ENCODE measurements around the gene RPP25L. TPM values are rescaled to one million over a fixed set of nuclear protein-coding genes. Genes with fewer than 3 reads are reported as not detected.

Gene RPP25L
- total and polyA plus RNA-seq, 2 of the 4 experiments (the other 2 are of a cell fraction): 20.4 to 26.3 TPM

GRCh38 chr9:34652602-34653000, 40.7 kb upstream of the RPP25L start:
- peak overlapping the region; percentile 87 for H3K14ac ChIP-seq (replicated peaks; ENCODE audit: low read depth, low read length)
- H4K8ac ChIP-seq (ENCODE audit: low read depth in 2 of 2, low read length in 2 of 2): peak overlapping the region; percentile 6 to 77
- peak overlapping the region; percentile 96 for H3K4me2 ChIP-seq (ENCODE audit: low read depth, low read length)
- dilution Hi-C loops (cut with HindIII; ENCODE audit: low sequenced_read_pairs, unreplicated experiment): no loop called here
- peak overlapping the region; percentile 53; the same call in 1 of the 2 replicates for H4K91ac ChIP-seq (ENCODE audit: insufficient read depth, low read depth, low read length)
- BruUV-seq (replicated peaks): no TSS peak
- H3K4ac ChIP-seq (ENCODE audit: low read depth, low read length): peak overlapping the region; percentile 79
- H3K4me1 ChIP-seq (ENCODE audit: control insufficient read depth, insufficient read depth, low read length): peaks cover 38% of the 10 kb centered on the region
- H3K27ac ChIP-seq (ENCODE audit: insufficient read depth, low read length): no peak overlapping the region; the same call in 1 of the 2 replicates
- peak overlapping the region; percentile 88 for H2AFZ ChIP-seq (replicated peaks; ENCODE audit: low read length, poor library complexity)
- H3K79me1 ChIP-seq (ENCODE audit: low read depth in 1 of 2, low read length in 2 of 2): peaks cover 11 to 42% of the 10 kb centered on the region in 2 experiments
- peaks cover 30% of the 10 kb centered on the region for H3K9me1 ChIP-seq (ENCODE audit: insufficient read depth, low read length)
- ChIA-PET POLR2A (ENCODE audit: unreplicated experiment) (no interaction called here), CTCF (interaction anchor here (1.0 to 1.9 kb wide), 2 partner anchors 12 to 50 kb away, joined by 3 to 6 read pairs; no protein-coding TSS in a partner anchor)
- peak; percentile 3 for ATAC-seq (ENCODE audit: low read depth)
- peak overlapping the region; percentile 89 for H3K23ac ChIP-seq (ENCODE audit: low read depth, low read length)
- no peaks in the 10 kb centered on the region for H3K9me3 ChIP-seq (ENCODE audit: control insufficient read depth, insufficient read depth, low read length)
- H3K27me3 ChIP-seq (ENCODE audit: control insufficient read depth, insufficient read depth, low read length): no peaks in the 10 kb centered on the region
- H2BK120ac ChIP-seq (ENCODE audit: low read depth, low read length): peak overlapping the region; percentile 73; the same call in 1 of the 2 replicates
- peak overlapping the region; percentile 75 for H3K4me3 ChIP-seq (ENCODE audit: insufficient read depth, low read depth, low read length)
- H2BK20ac ChIP-seq (ENCODE audit: low read depth, low read length): no peak overlapping the region; the same call in 1 of the 2 replicates
- H3K36me3 ChIP-seq (ENCODE audit: control insufficient read depth, insufficient read depth, low read length): peaks cover 16% of the 10 kb centered on the region
- H2BK5ac ChIP-seq (ENCODE audit: low read depth, low read length, poor library complexity, severe bottlenecking): no peak overlapping the region
- H4K20me1 ChIP-seq (ENCODE audit: insufficient read depth, low read length): no peaks in the 10 kb centered on the region
- H3K56ac ChIP-seq (ENCODE audit: extremely low read depth, insufficient read depth, low read length): peak overlapping the region; percentile 2; the same call in 1 of the 2 replicates
- 38% methylated on average over 2 of the region's 5 CpGs; no CpG with 5 or more reads in 1 of the 2 experiments for WGBS, 2 experiments (ENCODE audit: extremely low coverage in 2 of 2, insufficient read length in 1 of 2)
- peak overlapping the region; percentile 56 for H2AK9ac ChIP-seq (replicated peaks; ENCODE audit: low read depth, low read length, poor library complexity)
- intact Hi-C loops (cut with micrococcal nuclease): no loop called here
- H3K18ac ChIP-seq (ENCODE audit: low read depth, low read length): no peak overlapping the region
- H4K5ac ChIP-seq (ENCODE audit: low read depth, low read length): peak overlapping the region; percentile 90; the same call in 1 of the 2 replicates
- in situ Hi-C loops (cut with MboI; ENCODE audit: low sequenced_read_pairs): no loop called here
- H2AK5ac ChIP-seq (ENCODE audit: low read depth, low read length): peak overlapping the region; percentile 97
- TF ChIP-seq MXI1 (IDR thresholded peaks at IDR 0.05; ENCODE audit: borderline replicate concordance, low read depth, low read length): peak; percentile 86
- no peak for TF ChIP-seq MAZ (IDR thresholded peaks at IDR 0.05; ENCODE audit: borderline replicate concordance, low read depth, low read length)
- DNase-seq: no peak
- H3K9ac ChIP-seq (ENCODE audit: low read depth, low read length): peak overlapping the region; percentile 71
- H2BK15ac ChIP-seq (ENCODE audit: low read depth, low read length): peak overlapping the region; percentile 12; the same call in 1 of the 3 replicates

All from IMR-90 (cell line).